ENCODE data around the gene PDZK1IP1.

The PDZK1IP1 gene

DNA sequence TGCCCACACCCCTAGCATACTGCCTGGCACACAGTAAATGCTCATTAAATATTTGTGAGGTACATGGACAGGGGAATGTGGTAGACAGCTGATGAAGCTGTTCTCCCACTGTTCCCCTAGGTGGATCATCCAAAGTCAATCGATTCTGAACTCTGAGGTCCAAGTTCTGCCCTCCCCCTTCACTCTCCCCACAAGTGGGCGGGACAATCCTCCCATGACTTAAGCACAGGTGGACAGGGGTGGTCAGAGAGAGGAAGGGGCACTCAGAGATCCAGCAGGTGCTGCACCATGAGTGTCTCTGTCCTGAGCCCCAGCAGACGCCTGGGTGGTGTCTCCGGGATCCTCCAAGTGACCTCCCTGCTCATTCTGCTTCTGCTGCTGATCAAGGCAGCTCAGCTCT lies 52.6 kb downstream of the PDZK1IP1 start, which contains the start of gene CYP4A22:
CYP4A22 (plus strand) TSS at position 244 of the 400 bp plus-strand sequence; CDS start at position 289, 45 bp downstream.
- no peak for DNase-seq (ENCODE audit: low read depth)
